Duodenal mucosa (tissue), 2 donors: ENCODE results near the gene PKD2L1.
"Not testable (repeated sequence)": the region's sequence is repeated elsewhere in the genome, so short reads cannot be mapped to it uniquely, and the experiment has no call there.

Source experiments
- H3K27ac ChIP-seq: one replicate; pipeline ENCODE4 v1.7.0; 2013; ENCODE audit warnings: low read depth, low read length
- H3K27me3 ChIP-seq, 2 donors: one replicate each; pipeline ENCODE4 v1.7.0; 2013; ENCODE audit warnings: low read length in 2 of 2, control low read depth in 1 of 2; ENCODE audit not compliant: insufficient read depth in 2 of 2, control insufficient read depth in 1 of 2
- H3K36me3 ChIP-seq, 2 donors: one replicate each; pipeline ENCODE4 v1.7.0; 2013; ENCODE audit warnings: low read length in 2 of 2, control low read depth in 1 of 2; ENCODE audit not compliant: insufficient read depth in 2 of 2, control insufficient read depth in 1 of 2
- H3K4me1 ChIP-seq, 2 donors: one replicate each; pipeline ENCODE4 v1.7.0; 2013; ENCODE audit warnings: low read length in 2 of 2, control low read depth in 1 of 2; ENCODE audit not compliant: insufficient read depth in 2 of 2, control insufficient read depth in 1 of 2
- H3K4me3 ChIP-seq, 2 donors: one replicate each; pipeline ENCODE4 v1.7.0; 2013; ENCODE audit warnings: low read length in 2 of 2, low read depth in 1 of 2
- H3K9ac ChIP-seq, 2 donors: one replicate each; pipeline ENCODE4 v1.7.0; 2013; ENCODE audit warnings: low read length in 2 of 2, low read depth in 1 of 2
- H3K9me3 ChIP-seq, 2 donors: one replicate each; pipeline ENCODE4 v1.7.0; 2013; ENCODE audit warnings: low read length in 2 of 2, control low read depth in 1 of 2; ENCODE audit not compliant: control insufficient read depth in 1 of 2

Gene PKD2L1

GRCh38 chr10:100330079-100330478, at the start of gene PKD2L1:
TSS of gene PKD2L1 (minus strand) at chr10:100330228. CDS start at chr10:100330103, 125 bp downstream.
- Histone ChIP-seq H3K9ac (no peak within 1 kb of the TSS), H3K36me3 (no peaks in the 10 kb centered on the region), H3K27ac (no peak within 1 kb of the TSS), H3K4me1 (peaks cover 10 to 13% of the 10 kb centered on the region in 2 donors), H3K9me3 (no peaks in the 10 kb centered on the region), H3K27me3 (peaks cover 0 to 5% of the 10 kb centered on the region in 2 donors), H3K4me3 (no peak within 1 kb of the TSS)

- Histone ChIP-seq H3K27me3 (no peaks in the 10 kb centered on the region), H3K9ac (no peak overlapping the region), H3K4me3 (no peak overlapping the region), H3K36me3 (no peaks in the 10 kb centered on the region), H3K9me3 (no peaks in the 10 kb centered on the region), H3K4me1 (peaks cover 15 to 26% of the 10 kb centered on the region in 2 donors), H3K27ac (no peak overlapping the region)
Measured at GRCh38 chr10:100377830-100378229, 47.8 kb upstream of the PKD2L1 start.

- not testable (repeated sequence) for H3K27ac ChIP-seq, H3K36me3 ChIP-seq, H3K9me3 ChIP-seq, H3K9ac ChIP-seq, H3K4me3 ChIP-seq, H3K27me3 ChIP-seq
- H3K4me1 ChIP-seq: peaks cover 20 to 28% of the 10 kb centered on the region in 2 donors
Measured at GRCh38 chr10:100376656-100377055, 46.6 kb upstream of the PKD2L1 start.

- Histone ChIP-seq H3K4me1 (peaks cover 38 to 47% of the 10 kb centered on the region in 2 donors), H3K4me3 (peak overlapping the region; percentile 78 to 89), H3K27ac (peak overlapping the region; percentile 90), H3K9ac (peak overlapping the region; percentile 85 to 91)
- not testable (repeated sequence) for H3K9me3 ChIP-seq, H3K27me3 ChIP-seq, H3K36me3 ChIP-seq
Measured at GRCh38 chr10:100374677-100375353, 44.8 kb upstream of the PKD2L1 start.

GRCh38 chr10:100374200-100374655, 44.2 kb upstream of the PKD2L1 start:
- Histone ChIP-seq H3K36me3 (no peaks in the 10 kb centered on the region), H3K27ac (peak overlapping the region; percentile 90), H3K9me3 (no peaks in the 10 kb centered on the region), H3K4me1 (peaks cover 38 to 47% of the 10 kb centered on the region in 2 donors), H3K9ac (peak overlapping the region; percentile 85 to 91), H3K4me3 (peak overlapping the region; percentile 78 to 89), H3K27me3 (no peaks in the 10 kb centered on the region)

- no peaks in the 10 kb centered on the region for H3K36me3 ChIP-seq
- H3K4me1 ChIP-seq: peaks cover 38 to 47% of the 10 kb centered on the region in 2 donors
Measured at GRCh38 chr10:100373298-100374199, 43.5 kb upstream of the PKD2L1 start.

GRCh38 chr10:100372415-100373297, 42.6 kb upstream of the PKD2L1 start:
- Histone ChIP-seq H3K4me1 (peaks cover 38 to 47% of the 10 kb centered on the region in 2 donors), H3K9ac (peak overlapping the region; percentile 60 to 91), H3K27ac (peak overlapping the region; percentile 80), H3K27me3 (no peaks in the 10 kb centered on the region), H3K9me3 (no peaks in the 10 kb centered on the region), H3K36me3 (no peaks in the 10 kb centered on the region), H3K4me3 (peak overlapping the region; percentile 78 to 89)

More at GRCh38 chr10:100373298-100374199, 43.5 kb upstream of the PKD2L1 start:
- H3K27ac ChIP-seq: peak overlapping the region; percentile 90
- H3K9ac ChIP-seq: peak overlapping the region; percentile 85 to 91
- H3K9me3 ChIP-seq: no peaks in the 10 kb centered on the region
- no peaks in the 10 kb centered on the region for H3K27me3 ChIP-seq
- peak overlapping the region; percentile 78 to 89 for H3K4me3 ChIP-seq

GRCh38 chr10:100371482-100372027, 41.5 kb upstream of the PKD2L1 start:
- no peaks in the 10 kb centered on the region for H3K9me3 ChIP-seq
- H3K4me1 ChIP-seq: peaks cover 46 to 54% of the 10 kb centered on the region in 2 donors
- peak overlapping the region; percentile 88 for H3K27ac ChIP-seq
- no peaks in the 10 kb centered on the region for H3K36me3 ChIP-seq
- H3K4me3 ChIP-seq: peak overlapping the region; percentile 42 to 47
- H3K9ac ChIP-seq: peak overlapping the region; percentile 63 to 69
- no peaks in the 10 kb centered on the region for H3K27me3 ChIP-seq

- no peaks in the 10 kb centered on the region for H3K27me3 ChIP-seq
- no peaks in the 10 kb centered on the region for H3K9me3 ChIP-seq
- H3K4me3 ChIP-seq: peak overlapping the region; percentile 42 to 47
- H3K4me1 ChIP-seq: peaks cover 48 to 54% of the 10 kb centered on the region in 2 donors
- H3K27ac ChIP-seq: peak overlapping the region; percentile 88
- no peaks in the 10 kb centered on the region for H3K36me3 ChIP-seq
- H3K9ac ChIP-seq: peak overlapping the region; percentile 63 to 69
Measured at GRCh38 chr10:100370714-100371481, 40.9 kb upstream of the PKD2L1 start.
